A549 (cell line): ENCODE data around the gene GRIN2D.

Experiments
- BHLHE40 ChIP-seq: IDR thresholded peaks from 2 replicates; pipeline ENCODE4 v1.6.1; 2012; ENCODE audit warnings: low read depth, low read length, inconsistent platforms
- FOSL2 ChIP-seq, 2 experiments: fragments of 450-650 bp in 1 of 2; fragments of >200 bp in 1 of 2; sonication (Bioruptor Twin) in 1 of 2; formaldehyde crosslinking; IDR thresholded peaks; 2 replicates each; pipeline versions ENCODE4 v1.5.0 to v1.6.1; 2016 to 2020; ENCODE audit warnings: mild to moderate bottlenecking in 1 of 2, moderate library complexity in 1 of 2

- TF ChIP-seq BHLHE40 (no peak), FOSL2 (IDR thresholded peaks at IDR 0.05) (no peak), FOSL2 (CRISPR knock-in tag; IDR thresholded peaks at IDR 0.05) (no peak)
Observed at GRCh38 chr19:48381178-48381950, 12.1 kb upstream of the GRIN2D start.
